IMR-90 (cell line): Measurements from ENCODE around the gene NOX4. TPM values are rescaled to one million over a fixed set of nuclear protein-coding genes. Genes with fewer than 3 reads are reported as not detected.

Source experiments
- ATAC-seq: fragments of 200-7000 bp; cut with Tn5 transposase; 2 replicates; pipeline ENCODE4 v1.9.1; 2020; ENCODE audit warnings: low read depth, mild to moderate bottlenecking, moderate library complexity
- BruUV-seq: library from RNA; stranded (reverse); fragments of 400-500 nt; replicated peaks from 2 replicates; lab custom pipeline; 2021; lab: Mats Ljungman, UMichigan
- CTCF ChIA-PET: fragments of 300-600 bp; formaldehyde crosslinking; extraction: SDS; loops from one replicate; lab custom pipeline; 2021; ENCODE audit warnings: antibody characterized with exemption; lab: Yijun Ruan, JAX
- POLR2A ChIA-PET: fragments of 300-600 bp; sonication (Branson Sonifier 250); formaldehyde crosslinking; loops from one replicate; lab custom pipeline; 2022; ENCODE audit warnings: antibody characterized with exemption; ENCODE audit not compliant: unreplicated experiment; lab: Charles Lee
- DNase-seq: peaks from one replicate; pipeline ENCODE4 v3.0.0; 2013
- H2AFZ ChIP-seq: replicated peaks from 2 replicates; pipeline ENCODE3; 2013; ENCODE audit warnings: low read length, mild to moderate bottlenecking; ENCODE audit not compliant: poor library complexity
- H2AK5ac ChIP-seq: 2 replicates; pipeline ENCODE4 v1.6.1; 2013; ENCODE audit warnings: low read depth, low read length, inconsistent platforms
- H2AK9ac ChIP-seq: replicated peaks from 2 replicates; pipeline ENCODE3; 2013; ENCODE audit warnings: mild to moderate bottlenecking, low read depth, low read length, moderate library complexity; ENCODE audit not compliant: poor library complexity
- H2BK120ac ChIP-seq: 2 replicates; pipeline ENCODE4 v1.6.1; 2013; ENCODE audit warnings: low read depth, low read length, inconsistent platforms
- H2BK15ac ChIP-seq: 3 replicates; pipeline ENCODE4 v1.6.1; 2013; ENCODE audit warnings: low read depth, low read length, inconsistent platforms
- H2BK20ac ChIP-seq: 2 replicates; pipeline ENCODE4 v1.6.1; 2013; ENCODE audit warnings: low read depth, mild to moderate bottlenecking, inconsistent platforms, low read length, moderate library complexity
- H2BK5ac ChIP-seq: 2 replicates; pipeline ENCODE4 v1.6.1; 2013; ENCODE audit warnings: mild to moderate bottlenecking, low read depth, low read length, inconsistent platforms; ENCODE audit not compliant: poor library complexity, severe bottlenecking
- H3K14ac ChIP-seq: replicated peaks from 2 replicates; pipeline ENCODE4 v1.6.1; 2013; ENCODE audit warnings: low read depth, low read length, inconsistent platforms
- H3K18ac ChIP-seq: 2 replicates; pipeline ENCODE4 v1.6.1; 2013; ENCODE audit warnings: low read depth, low read length, control low read depth
- H3K23ac ChIP-seq: 2 replicates; pipeline ENCODE4 v1.6.1; 2013; ENCODE audit warnings: low read depth, low read length, inconsistent platforms
- H3K27ac ChIP-seq: 2 replicates; pipeline ENCODE4 v1.5.1; 2013; ENCODE audit warnings: mild to moderate bottlenecking, control low read depth, low read length; ENCODE audit not compliant: insufficient read depth
- H3K27me3 ChIP-seq: 2 replicates; pipeline ENCODE4 v1.6.1; 2013; ENCODE audit warnings: low read length; ENCODE audit not compliant: control insufficient read depth, insufficient read depth
- H3K36me3 ChIP-seq: 2 replicates; pipeline ENCODE4 v1.6.1; 2013; ENCODE audit warnings: low read length, mixed read lengths; ENCODE audit not compliant: control insufficient read depth, insufficient read depth
- H3K4ac ChIP-seq: 2 replicates; pipeline ENCODE4 v1.6.1; 2013; ENCODE audit warnings: low read depth, low read length, inconsistent platforms
- H3K4me1 ChIP-seq: 2 replicates; pipeline ENCODE4 v1.6.1; 2013; ENCODE audit warnings: low read length, mixed read lengths; ENCODE audit not compliant: control insufficient read depth, insufficient read depth
- H3K4me2 ChIP-seq: 2 replicates; pipeline ENCODE4 v1.6.1; 2013; ENCODE audit warnings: low read depth, mild to moderate bottlenecking, control low read depth, low read length, moderate library complexity
- H3K4me3 ChIP-seq: 2 replicates; pipeline ENCODE4 v1.5.1; 2013; ENCODE audit warnings: low read depth, mild to moderate bottlenecking, control low read depth, low read length, moderate library complexity; ENCODE audit not compliant: insufficient read depth
- H3K56ac ChIP-seq: 2 replicates; pipeline ENCODE4 v1.6.1; 2013; ENCODE audit warnings: low read length, inconsistent platforms; ENCODE audit not compliant: insufficient read depth; ENCODE audit errors: extremely low read depth
- H3K79me1 ChIP-seq, 2 experiments: 2 replicates each; pipeline ENCODE4 v1.6.1; 2013; ENCODE audit warnings: low read length in 2 of 2, inconsistent platforms in 1 of 2, low read depth in 1 of 2
- H3K9ac ChIP-seq: 2 replicates; pipeline ENCODE4 v1.6.1; 2013; ENCODE audit warnings: low read depth, low read length, control low read depth
- H3K9me1 ChIP-seq: 2 replicates; pipeline ENCODE4 v1.6.1; 2013; ENCODE audit warnings: low read length, inconsistent platforms; ENCODE audit not compliant: insufficient read depth
- H3K9me3 ChIP-seq: 2 replicates; pipeline ENCODE4 v1.6.1; 2013; ENCODE audit warnings: low read length; ENCODE audit not compliant: control insufficient read depth, insufficient read depth
- H4K20me1 ChIP-seq: 2 replicates; pipeline ENCODE4 v1.6.1; 2013; ENCODE audit warnings: low read length, inconsistent platforms; ENCODE audit not compliant: insufficient read depth
- H4K5ac ChIP-seq: 2 replicates; pipeline ENCODE4 v1.6.1; 2013; ENCODE audit warnings: mild to moderate bottlenecking, low read depth, low read length, control low read depth
- H4K8ac ChIP-seq, 2 experiments: 2 replicates each; pipeline ENCODE4 v1.6.1; 2013; ENCODE audit warnings: low read depth in 2 of 2, low read length in 2 of 2, control low read depth in 1 of 2, inconsistent platforms in 1 of 2
- H4K91ac ChIP-seq: 2 replicates; pipeline ENCODE4 v1.6.1; 2013; ENCODE audit warnings: low read depth, low read length, inconsistent platforms; ENCODE audit not compliant: insufficient read depth
- CHD1 ChIP-seq: IDR thresholded peaks from 2 replicates; pipeline ENCODE4 v1.6.1; 2012; ENCODE audit warnings: low read depth, low read length, improper control_type of control experiment
- MAZ ChIP-seq: IDR thresholded peaks from 2 replicates; pipeline ENCODE4 v1.6.1; 2012; ENCODE audit warnings: low read depth, mild to moderate bottlenecking, low read length, improper control_type of control experiment, moderate library complexity, borderline replicate concordance
- MXI1 ChIP-seq: IDR thresholded peaks from 2 replicates; pipeline ENCODE4 v1.6.1; 2012; ENCODE audit warnings: low read depth, mild to moderate bottlenecking, low read length, moderate library complexity, borderline replicate concordance
- NFE2L2 ChIP-seq: fragments of 150-350 bp; IDR thresholded peaks from 2 replicates; pipeline ENCODE4 v1.6.1; 2016; ENCODE audit warnings: low read depth, mild to moderate bottlenecking, low read length
- POLR2A ChIP-seq: IDR thresholded peaks from 2 replicates; pipeline ENCODE4 v1.6.1; 2012; ENCODE audit warnings: mild to moderate bottlenecking, low read depth, low read length
- RAD21 ChIP-seq: IDR thresholded peaks from 2 replicates; pipeline ENCODE4 v1.6.1; 2012; ENCODE audit warnings: low read length, improper control_type of control experiment
- WGBS, 2 experiments: methylation state at CpG; one replicate each; pipeline versions ENCODE4 v1.1.5 to v1.1.7; 2013; ENCODE audit warnings: missing lambda C conversion rate in 2 of 2; ENCODE audit not compliant: insufficient read length in 1 of 2; ENCODE audit errors: extremely low coverage in 2 of 2; 5-methylcytosine and 5-hydroxymethylcytosine counted together
- dilution Hi-C: fragments of 300-500 bp; cut with HindIII; formaldehyde crosslinking; loops from one replicate; pipeline ENCODE4 v1.14.3; 2018; ENCODE audit warnings: low sequenced_read_pairs; ENCODE audit not compliant: unreplicated experiment
- in situ Hi-C: fragments of 300-500 bp; cut with MboI; formaldehyde crosslinking; loops from 3 replicates; pipeline ENCODE4 v1.14.3; 2019; ENCODE audit warnings: low sequenced_read_pairs, inconsistent platforms, mixed read lengths
- intact Hi-C: fragments of 100-400 bp; cut with micrococcal nuclease; formaldehyde crosslinking; loops from 2 replicates; pipeline ENCODE4 v1.10.0; 2022
- polyA plus RNA-seq, 3 experiments: library from polyadenylated mRNA; depleted of rRNA; stranded (reverse); fragments of >200 nt; gene quantifications; 2 replicates each; pipeline ENCODE4 v1.2.3, GENCODE V29; 2012; ENCODE audit warnings: low replicate concordance in 1 of 3
- total RNA-seq: library from RNA; depleted of rRNA; stranded (reverse); fragments of >200 nt; gene quantifications from 2 replicates; pipeline ENCODE4 v1.2.3, GENCODE V29; 2012
- TF ChIP-seq, protein P1 (sequence below): fragments of 150-350 bp; IDR thresholded peaks from 2 replicates; pipeline ENCODE4 v1.6.1; 2017; ENCODE audit warnings: mild to moderate bottlenecking, antibody characterized with exemption, low read length, low read depth

NOX4 gene
- total and polyA plus RNA-seq, 2 of the 4 experiments (the other 2 are of a cell fraction), result 4.7 to 11.7 TPM

- Histone ChIP-seq H3K9me1 (no peaks in the 10 kb centered on the region), H2BK120ac (no peak overlapping the region), H2BK15ac (no peak overlapping the region), H3K79me1 (no peaks in the 10 kb centered on the region), H2AK5ac (no peak overlapping the region), H3K27ac (no peak overlapping the region), H3K14ac (no peak overlapping the region), H2BK5ac (no peak overlapping the region), H3K4me3 (no peak overlapping the region), H2BK20ac (no peak overlapping the region), H4K8ac (no peak overlapping the region), H3K56ac (no peak overlapping the region), H4K20me1 (no peaks in the 10 kb centered on the region), H4K5ac (no peak overlapping the region), H3K4me2 (no peak overlapping the region), H3K9ac (no peak overlapping the region), H3K36me3 (no peaks in the 10 kb centered on the region; the same call in 1 of the 2 replicates), H4K91ac (no peak overlapping the region), H3K27me3 (no peaks in the 10 kb centered on the region), H3K4ac (no peak overlapping the region), H3K4me1 (no peaks in the 10 kb centered on the region), H3K9me3 (no peaks in the 10 kb centered on the region), H2AK9ac (no peak overlapping the region), H2AFZ (no peak overlapping the region), H3K23ac (no peak overlapping the region), H3K18ac (no peak overlapping the region)
- POLR2A ChIA-PET, result no interaction called here
- BruUV-seq, result no TSS peak
- in situ Hi-C loops, result no loop called here
- ATAC-seq (no peak), DNase-seq (no peak)
- intact Hi-C loops, result no loop called here
- CTCF ChIA-PET, result no interaction called here
- dilution Hi-C loops, result no loop called here
- no CpG with 5 or more reads among the region's 3 CpGs for WGBS, 2 experiments
- TF ChIP-seq NFE2L2, result no peak
- no peak for TF ChIP-seq MXI1
- no peak for TF ChIP-seq POLR2A
- no peak for TF ChIP-seq MAZ
- no peak for TF ChIP-seq RAD21
- no peak for TF ChIP-seq CHD1
- TF ChIP-seq, protein P1, sequence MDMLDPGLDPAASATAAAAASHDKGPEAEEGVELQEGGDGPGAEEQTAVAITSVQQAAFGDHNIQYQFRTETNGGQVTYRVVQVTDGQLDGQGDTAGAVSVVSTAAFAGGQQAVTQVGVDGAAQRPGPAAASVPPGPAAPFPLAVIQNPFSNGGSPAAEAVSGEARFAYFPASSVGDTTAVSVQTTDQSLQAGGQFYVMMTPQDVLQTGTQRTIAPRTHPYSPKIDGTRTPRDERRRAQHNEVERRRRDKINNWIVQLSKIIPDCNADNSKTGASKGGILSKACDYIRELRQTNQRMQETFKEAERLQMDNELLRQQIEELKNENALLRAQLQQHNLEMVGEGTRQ, result no peak
These were observed 70.2 kb downstream of the NOX4 start for GRCh38 chr11:89420981-89421380.
